Measurements from ENCODE around the gene BRIP1. TPM values are rescaled to one million over a fixed set of nuclear protein-coding genes. Genes with fewer than 3 reads are reported as not detected.

Gene BRIP1
- total RNA-seq, 1 donor from 2014 or later: 6.4 TPM

- Histone ChIP-seq H3K4me1 (ENCODE audit: insufficient read depth, low read length) (peaks cover 12% of the 10 kb centered on the region), H3K4me2 (ENCODE audit: low read length) (no peak overlapping the region), H3K79me2 (ENCODE audit: insufficient read depth, low read length) (peaks cover 6% of the 10 kb centered on the region), H3K27ac (ENCODE audit: low read depth, low read length) (no peak overlapping the region), H3K9me3 (ENCODE audit: insufficient read depth, low read depth, low read length) (no peaks in the 10 kb centered on the region), H3K27me3 (ENCODE audit: insufficient read depth, low read length) (no peaks in the 10 kb centered on the region), H3K9ac (ENCODE audit: low read length) (no peak overlapping the region), H2AFZ (ENCODE audit: low read depth, low read length) (no peak overlapping the region), H3K4me3 (ENCODE audit: insufficient read depth, low read depth, low read length) (no peak overlapping the region), H3K36me3 (ENCODE audit: insufficient read depth, low read length) (peaks cover 4% of the 10 kb centered on the region), H4K20me1 (ENCODE audit: insufficient read depth, low read length) (no peaks in the 10 kb centered on the region)
- FAIRE-seq: no peak
- Mint-ChIP-seq H3K4me3 (ENCODE audit: unreplicated experiment) (no peak overlapping the region), H3K36me3 (ENCODE audit: low read depth, unreplicated experiment) (no peaks in the 10 kb centered on the region), H3K4me1 (ENCODE audit: low read depth, unreplicated experiment) (peaks cover 9% of the 10 kb centered on the region), H3K27ac (ENCODE audit: unreplicated experiment) (no peak overlapping the region), H3K27me3 (ENCODE audit: low read depth, unreplicated experiment) (no peaks in the 10 kb centered on the region), H3K9me3 (ENCODE audit: unreplicated experiment) (no peaks in the 10 kb centered on the region)
- TF ChIP-seq, protein P1, sequence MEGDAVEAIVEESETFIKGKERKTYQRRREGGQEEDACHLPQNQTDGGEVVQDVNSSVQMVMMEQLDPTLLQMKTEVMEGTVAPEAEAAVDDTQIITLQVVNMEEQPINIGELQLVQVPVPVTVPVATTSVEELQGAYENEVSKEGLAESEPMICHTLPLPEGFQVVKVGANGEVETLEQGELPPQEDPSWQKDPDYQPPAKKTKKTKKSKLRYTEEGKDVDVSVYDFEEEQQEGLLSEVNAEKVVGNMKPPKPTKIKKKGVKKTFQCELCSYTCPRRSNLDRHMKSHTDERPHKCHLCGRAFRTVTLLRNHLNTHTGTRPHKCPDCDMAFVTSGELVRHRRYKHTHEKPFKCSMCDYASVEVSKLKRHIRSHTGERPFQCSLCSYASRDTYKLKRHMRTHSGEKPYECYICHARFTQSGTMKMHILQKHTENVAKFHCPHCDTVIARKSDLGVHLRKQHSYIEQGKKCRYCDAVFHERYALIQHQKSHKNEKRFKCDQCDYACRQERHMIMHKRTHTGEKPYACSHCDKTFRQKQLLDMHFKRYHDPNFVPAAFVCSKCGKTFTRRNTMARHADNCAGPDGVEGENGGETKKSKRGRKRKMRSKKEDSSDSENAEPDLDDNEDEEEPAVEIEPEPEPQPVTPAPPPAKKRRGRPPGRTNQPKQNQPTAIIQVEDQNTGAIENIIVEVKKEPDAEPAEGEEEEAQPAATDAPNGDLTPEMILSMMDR (IDR thresholded peaks at IDR 0.05; ENCODE audit: insufficient read depth, low read depth, low read length): no peak
- TF ChIP-seq EZH2 (IDR thresholded peaks at IDR 0.05; ENCODE audit: insufficient read depth, low read length): no peak
- DNase-seq (ENCODE audit: low read depth): no peak
Observed at GRCh38 chr17:61803216-61803615, 60.1 kb downstream of the BRIP1 start.

- Mint-ChIP-seq H3K9me3 (ENCODE audit: unreplicated experiment) (no peaks in the 10 kb centered on the region), H3K4me1 (ENCODE audit: low read depth, unreplicated experiment) (no peaks in the 10 kb centered on the region), H3K27me3 (ENCODE audit: low read depth, unreplicated experiment) (no peaks in the 10 kb centered on the region), H3K36me3 (ENCODE audit: low read depth, unreplicated experiment) (no peaks in the 10 kb centered on the region), H3K27ac (ENCODE audit: unreplicated experiment) (no peak overlapping the region), H3K4me3 (ENCODE audit: unreplicated experiment) (no peak overlapping the region)
- no peak overlapping the region for H3K4me2 ChIP-seq (ENCODE audit: low read length)
- no peaks in the 10 kb centered on the region for H3K9me3 ChIP-seq (ENCODE audit: insufficient read depth, low read depth, low read length)
- H3K27me3 ChIP-seq (ENCODE audit: insufficient read depth, low read length): no peaks in the 10 kb centered on the region
- TF ChIP-seq, protein P1 (IDR thresholded peaks at IDR 0.05; ENCODE audit: insufficient read depth, low read depth, low read length): no peak
- TF ChIP-seq EZH2 (IDR thresholded peaks at IDR 0.05; ENCODE audit: insufficient read depth, low read length): no peak
- peaks cover 4% of the 10 kb centered on the region for H3K36me3 ChIP-seq (ENCODE audit: insufficient read depth, low read length)
- no peak overlapping the region for H3K4me3 ChIP-seq (ENCODE audit: insufficient read depth, low read depth, low read length)
- DNase-seq (ENCODE audit: low read depth): no peak
- H3K79me2 ChIP-seq (ENCODE audit: insufficient read depth, low read length): peaks cover 6% of the 10 kb centered on the region
- no peak overlapping the region for H3K9ac ChIP-seq (ENCODE audit: low read length)
- no peak for FAIRE-seq
- H2AFZ ChIP-seq (ENCODE audit: low read depth, low read length): no peak overlapping the region
- no peaks in the 10 kb centered on the region for H3K4me1 ChIP-seq (ENCODE audit: insufficient read depth, low read length)
- H3K27ac ChIP-seq (ENCODE audit: low read depth, low read length): no peak overlapping the region
- H4K20me1 ChIP-seq (ENCODE audit: insufficient read depth, low read length): no peaks in the 10 kb centered on the region
Observed at GRCh38 chr17:61799812-61800484, 63.4 kb downstream of the BRIP1 start.

- Histone ChIP-seq H2AFZ (ENCODE audit: low read depth, low read length) (no peak overlapping the region), H3K27me3 (ENCODE audit: insufficient read depth, low read length) (no peaks in the 10 kb centered on the region), H3K4me3 (ENCODE audit: insufficient read depth, low read depth, low read length) (no peak overlapping the region), H3K9me3 (ENCODE audit: insufficient read depth, low read depth, low read length) (no peaks in the 10 kb centered on the region), H3K27ac (ENCODE audit: low read depth, low read length) (no peak overlapping the region), H3K36me3 (ENCODE audit: insufficient read depth, low read length) (peaks cover 4% of the 10 kb centered on the region), H4K20me1 (ENCODE audit: insufficient read depth, low read length) (no peaks in the 10 kb centered on the region), H3K79me2 (ENCODE audit: insufficient read depth, low read length) (no peaks in the 10 kb centered on the region), H3K9ac (ENCODE audit: low read length) (no peak overlapping the region), H3K4me2 (ENCODE audit: low read length) (no peak overlapping the region), H3K4me1 (ENCODE audit: insufficient read depth, low read length) (no peaks in the 10 kb centered on the region)
- H3K4me1 Mint-ChIP-seq (ENCODE audit: low read depth, unreplicated experiment): no peaks in the 10 kb centered on the region
- no peaks in the 10 kb centered on the region for H3K36me3 Mint-ChIP-seq (ENCODE audit: low read depth, unreplicated experiment)
- no peaks in the 10 kb centered on the region for H3K9me3 Mint-ChIP-seq (ENCODE audit: unreplicated experiment)
- no peak for DNase-seq (ENCODE audit: low read depth)
- no peak overlapping the region for H3K27ac Mint-ChIP-seq (ENCODE audit: unreplicated experiment)
- no peak for FAIRE-seq
- H3K4me3 Mint-ChIP-seq (ENCODE audit: unreplicated experiment): no peak overlapping the region
- TF ChIP-seq EZH2 (IDR thresholded peaks at IDR 0.05; ENCODE audit: insufficient read depth, low read length): no peak
- TF ChIP-seq, protein P1 (IDR thresholded peaks at IDR 0.05; ENCODE audit: insufficient read depth, low read depth, low read length): no peak
- H3K27me3 Mint-ChIP-seq (ENCODE audit: low read depth, unreplicated experiment): no peaks in the 10 kb centered on the region
Observed at GRCh38 chr17:61797283-61797682, 66.0 kb downstream of the BRIP1 start.
